ENCODE results near the gene AZU1. TPM values are rescaled to one million over a fixed set of nuclear protein-coding genes. Genes with fewer than 3 reads are reported as not detected.
"Not testable (repeated sequence)": the region's sequence is repeated elsewhere in the genome, so short reads cannot be mapped to it uniquely, and the experiment has no call there.

Gene AZU1
- total RNA-seq, 2 experiments from 2014 or later, result not detected

DNA sequence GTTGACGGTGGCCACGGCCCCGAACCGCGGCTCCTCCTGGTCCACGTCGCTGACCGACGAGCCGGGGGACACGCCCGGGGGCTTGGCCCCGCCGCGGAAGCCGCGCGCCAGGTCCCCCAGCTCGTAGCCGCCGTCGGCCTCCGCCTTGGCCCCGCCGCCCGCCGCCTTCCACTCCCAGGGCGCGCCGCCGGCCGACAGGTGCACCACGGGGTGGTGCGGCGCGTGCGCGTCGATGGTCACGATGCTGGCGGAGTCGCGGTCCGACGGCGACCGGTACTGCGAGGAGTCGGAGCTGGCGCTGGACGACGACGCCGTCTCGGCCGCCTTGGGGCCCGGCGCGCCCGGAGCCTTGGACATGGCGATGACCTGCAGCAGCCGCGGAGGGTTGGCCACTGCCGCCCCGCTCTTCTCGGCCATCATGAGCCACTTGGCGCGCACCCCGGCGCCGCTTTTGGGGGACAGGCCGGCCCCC is 14.9 kb upstream of the AZU1 start:
- no peak overlapping the region for H3K4me3 Mint-ChIP-seq
- ATAC-seq, result no peak
- POLR2A ChIA-PET, result no interaction called here
- no peak overlapping the region for H3K27ac Mint-ChIP-seq
- no peak for DNase-seq
- H3K27me3 Mint-ChIP-seq, result no peaks in the 10 kb centered on the region
- H3K4me1 Mint-ChIP-seq, result no peaks in the 10 kb centered on the region
- H3K9me3 Mint-ChIP-seq (ENCODE audit: low read depth), result no peaks in the 10 kb centered on the region
- intact Hi-C loops (cut with DNase I, micrococcal nuclease), result no loop called here
- peaks cover 45% of the 10 kb centered on the region for H3K36me3 Mint-ChIP-seq (ENCODE audit: low read depth)
- CTCF ChIA-PET, result no interaction called here

DNA sequence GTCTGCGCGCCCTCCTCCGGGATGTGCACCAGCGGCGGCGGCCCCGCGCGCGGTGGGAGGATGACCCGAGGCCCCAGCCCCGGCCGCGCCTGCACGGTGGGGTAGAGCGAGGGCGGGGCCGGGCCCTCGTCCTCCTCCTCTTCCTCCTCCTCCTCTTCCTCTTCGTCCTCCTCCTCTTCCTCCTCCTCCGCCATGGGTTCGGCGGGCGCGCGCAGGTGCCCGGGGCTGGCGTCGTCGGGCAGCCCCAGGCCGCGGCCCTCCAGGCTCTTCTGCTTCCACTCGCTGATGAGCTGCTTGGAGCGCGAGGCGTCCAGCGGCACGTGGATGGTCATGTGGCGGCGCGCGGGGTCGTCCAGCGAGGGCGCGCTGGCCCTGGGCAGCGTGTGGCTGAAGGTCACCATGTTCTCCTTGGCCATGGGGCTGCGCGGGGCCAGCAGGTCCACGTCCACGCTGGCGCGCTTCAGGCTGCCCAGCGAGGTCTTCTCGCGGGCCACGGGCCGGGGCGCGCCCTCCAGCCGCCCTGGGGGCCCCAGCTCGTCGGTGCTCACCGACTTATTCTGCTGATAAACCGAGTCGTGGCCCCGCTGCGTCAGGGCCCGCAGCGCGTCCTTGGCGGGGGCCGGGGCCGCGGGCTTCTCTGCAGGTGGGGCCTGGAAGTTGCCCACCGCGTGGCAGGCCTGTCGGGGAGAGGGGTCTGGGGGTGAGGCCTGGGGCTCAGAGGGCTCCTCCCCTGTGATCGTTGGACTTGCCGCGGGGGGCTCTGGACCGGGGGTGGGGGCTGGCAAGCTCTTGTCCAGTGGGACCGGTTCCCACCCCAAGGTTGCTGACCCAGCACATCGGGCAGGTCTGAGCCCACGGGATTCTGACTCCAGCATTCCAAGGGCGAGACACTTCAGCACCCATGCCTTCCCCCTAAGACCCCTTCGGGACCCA is 14.2 kb upstream of the AZU1 start:
- DNase-seq, result no peak
- H3K9me3 Mint-ChIP-seq (ENCODE audit: low read depth), result no peaks in the 10 kb centered on the region
- POLR2A ChIA-PET, result interaction anchor here (0.7 to 0.8 kb wide), 2 partner anchors 11 to 12 kb away, joined by 3 read pairs; no protein-coding TSS in a partner anchor
- CTCF ChIA-PET, result no interaction called here
- no peaks in the 10 kb centered on the region for H3K27me3 Mint-ChIP-seq
- no peak overlapping the region for H3K27ac Mint-ChIP-seq
- no peaks in the 10 kb centered on the region for H3K4me1 Mint-ChIP-seq
- intact Hi-C loops (cut with DNase I, micrococcal nuclease), result loop anchor here in 1 of 2 experiments (2.0 kb wide), 1 partner anchor 13 kb away; no protein-coding TSS in a partner anchor
- H3K4me3 Mint-ChIP-seq, result no peak overlapping the region
- peak; percentile 12 for ATAC-seq
- H3K36me3 Mint-ChIP-seq (ENCODE audit: low read depth), result peaks cover 41% of the 10 kb centered on the region

DNA sequence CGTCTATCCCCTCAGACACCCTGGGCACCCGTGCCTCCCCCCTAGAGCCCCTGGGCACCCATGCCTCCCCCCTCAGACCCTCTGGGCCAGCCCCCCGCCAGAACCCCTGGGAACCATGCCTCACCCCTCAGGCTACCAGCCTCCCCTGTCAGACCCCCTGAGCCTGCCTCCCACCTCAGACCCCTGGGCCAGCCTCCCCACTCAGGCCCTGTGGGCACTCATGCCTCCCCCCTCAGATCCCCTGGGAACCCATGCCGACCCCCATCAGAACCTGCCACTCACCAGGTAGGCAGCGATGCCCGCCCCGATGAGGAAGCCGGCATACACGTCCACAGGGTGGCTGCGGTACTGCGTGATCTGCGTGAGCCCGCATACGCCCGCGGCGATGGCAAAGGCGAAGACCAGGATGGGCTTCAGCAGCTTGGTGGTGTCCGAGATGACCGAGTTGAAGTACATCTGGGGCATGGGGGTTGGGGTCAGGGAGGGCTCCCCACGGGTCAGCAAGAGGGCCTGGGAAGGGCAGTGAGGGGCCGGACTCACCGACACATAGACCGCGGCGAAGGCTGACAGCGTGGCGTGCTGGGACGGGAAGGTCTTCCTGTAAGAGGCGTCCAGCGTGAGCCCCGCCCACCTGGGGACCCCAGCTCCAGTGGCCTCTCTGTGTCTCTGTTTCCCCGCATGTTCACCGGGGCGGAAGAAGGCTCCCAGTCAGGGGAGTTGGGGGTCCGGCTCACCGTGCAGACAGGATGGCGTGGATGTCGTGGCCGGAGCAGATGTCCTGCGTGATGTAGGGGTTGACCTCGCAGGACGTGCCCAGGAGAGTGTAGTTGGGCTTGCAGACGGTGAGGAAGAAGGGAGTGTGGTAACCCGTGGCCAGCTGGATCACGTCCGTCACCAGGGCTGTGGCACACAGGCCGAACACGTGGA is 13.2 kb upstream of the AZU1 start:
- ATAC-seq (peak; percentile 16), DNase-seq (no peak)
- POLR2A ChIA-PET, result interaction anchor here (0.7 to 1.3 kb wide), 2 partner anchors 11 to 12 kb away, joined by 3 to 4 read pairs; no protein-coding TSS in a partner anchor
- no peaks in the 10 kb centered on the region for H3K4me1 Mint-ChIP-seq
- CTCF ChIA-PET, result no interaction called here
- H3K9me3 Mint-ChIP-seq (ENCODE audit: low read depth), result no peaks in the 10 kb centered on the region
- no peak overlapping the region for H3K27ac Mint-ChIP-seq
- no peaks in the 10 kb centered on the region for H3K27me3 Mint-ChIP-seq
- peaks cover 39% of the 10 kb centered on the region for H3K36me3 Mint-ChIP-seq (ENCODE audit: low read depth)
- H3K4me3 Mint-ChIP-seq, result no peak overlapping the region
- intact Hi-C loops (cut with DNase I, micrococcal nuclease), result loop anchor here in 1 of 2 experiments (2.0 kb wide), 1 partner anchor 14 kb away; no protein-coding TSS in a partner anchor

DNA sequence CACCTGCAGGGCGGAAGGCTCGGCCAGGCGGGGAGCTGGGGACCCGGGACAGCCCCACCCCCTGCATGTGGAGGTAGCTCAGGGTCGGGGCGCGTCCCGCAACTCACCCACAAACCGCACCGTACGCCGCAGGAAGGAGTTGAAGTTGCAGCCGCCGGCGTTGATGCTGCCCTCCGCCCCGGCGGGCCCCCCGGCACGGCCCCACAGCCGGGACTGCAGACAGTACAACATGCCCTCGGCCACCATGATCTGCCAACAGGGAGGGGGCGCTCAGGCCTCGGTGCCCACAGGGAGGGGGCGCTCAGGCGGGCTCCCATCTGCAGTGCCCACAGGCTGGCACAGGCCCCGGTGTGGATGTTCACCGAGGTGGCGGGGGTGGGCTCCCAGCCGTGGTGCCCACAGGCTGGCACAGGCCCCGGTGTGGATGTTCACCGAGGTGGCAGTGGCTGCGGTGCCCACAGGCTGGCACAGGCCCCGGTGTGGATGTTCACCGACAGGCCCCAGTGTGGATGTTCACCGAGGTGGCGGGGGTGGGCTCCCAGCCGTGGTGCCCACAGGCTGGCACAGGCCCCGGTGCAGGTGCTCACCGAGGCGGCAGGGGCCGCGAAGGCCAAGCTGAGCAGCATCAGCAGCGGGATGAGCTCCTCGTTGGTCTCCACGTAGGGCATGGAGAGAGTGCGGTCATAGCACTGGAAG is 12.4 kb upstream of the AZU1 start:
- H3K4me3 Mint-ChIP-seq, result no peak overlapping the region
- CTCF ChIA-PET, result no interaction called here

DNA sequence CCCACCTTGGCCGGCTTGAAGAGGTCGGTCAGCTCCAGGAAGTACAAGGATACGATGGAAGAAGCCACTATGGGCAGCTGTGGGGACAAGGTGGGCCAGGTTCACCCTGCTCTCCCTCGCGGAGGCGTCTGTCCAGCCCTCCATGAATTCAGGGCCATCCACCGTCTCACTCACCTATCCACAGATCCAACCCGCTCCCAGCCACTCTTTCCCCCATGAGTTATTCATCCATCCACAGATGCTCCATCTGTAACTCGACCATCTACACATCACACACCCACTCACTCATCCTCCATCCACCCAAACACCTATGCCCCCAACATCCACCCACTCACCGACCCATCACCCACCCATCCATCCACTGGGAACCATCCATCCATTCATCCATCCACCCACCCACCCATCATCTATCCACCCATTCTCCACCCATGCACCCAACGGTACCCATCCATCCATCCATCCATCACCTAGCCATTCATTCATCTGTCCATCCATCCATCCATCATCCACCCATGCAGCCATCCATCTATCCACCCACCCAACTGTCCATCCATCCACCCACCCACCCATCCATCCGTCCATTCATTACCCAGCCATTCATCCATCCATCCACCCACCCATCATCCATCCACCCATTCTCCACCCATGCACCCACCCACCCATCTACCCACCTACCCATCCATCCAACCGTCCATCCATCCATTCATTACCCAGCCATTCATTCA is 11.7 kb upstream of the AZU1 start:
- H3K9me3 Mint-ChIP-seq (ENCODE audit: low read depth), result no peaks in the 10 kb centered on the region
- ChIA-PET POLR2A (no interaction called here), CTCF (no interaction called here)
- peaks cover 28% of the 10 kb centered on the region for H3K36me3 Mint-ChIP-seq (ENCODE audit: low read depth)
- H3K4me3 Mint-ChIP-seq, result no peak overlapping the region
- H3K27me3 Mint-ChIP-seq, result no peaks in the 10 kb centered on the region
- H3K4me1 Mint-ChIP-seq, result no peaks in the 10 kb centered on the region
- intact Hi-C loops (cut with DNase I, micrococcal nuclease), result loop anchor here in 1 of 2 experiments (2.0 kb wide), 1 partner anchor 15 kb away; no protein-coding TSS in a partner anchor
- ATAC-seq (no peak), DNase-seq (no peak)
- no peak overlapping the region for H3K27ac Mint-ChIP-seq

More for the DNA sequence above, 12.4 kb upstream of the AZU1 start:
- POLR2A ChIA-PET, result interaction anchor here (1.3 kb wide), 1 partner anchor 12 kb away, joined by 4 read pairs; no protein-coding TSS in a partner anchor
- Mint-ChIP-seq H3K27ac (no peak overlapping the region), H3K27me3 (no peaks in the 10 kb centered on the region), H3K36me3 (ENCODE audit: low read depth) (peaks cover 31% of the 10 kb centered on the region), H3K9me3 (ENCODE audit: low read depth) (no peaks in the 10 kb centered on the region), H3K4me1 (no peaks in the 10 kb centered on the region)
- intact Hi-C loops (cut with DNase I, micrococcal nuclease), result loop anchor here in 1 of 2 experiments (2.0 kb wide), 1 partner anchor 14 kb away; no protein-coding TSS in a partner anchor
- DNase-seq (no peak), ATAC-seq (no peak)

DNA sequence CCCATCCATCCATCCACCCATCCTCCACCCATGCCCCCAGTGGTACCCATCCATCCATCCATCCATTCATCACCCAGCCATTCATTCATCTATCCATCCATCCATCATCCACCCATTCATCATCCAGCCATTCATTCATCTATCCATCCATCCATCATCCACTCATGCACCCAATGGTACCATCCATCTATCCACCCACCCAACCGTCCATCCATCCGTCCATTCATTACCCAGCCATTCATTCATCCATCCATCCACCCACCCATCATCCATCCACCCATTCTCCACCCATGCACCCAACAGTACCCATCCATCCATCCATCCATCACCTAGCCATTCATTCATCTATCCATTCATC is 11.2 kb upstream of the AZU1 start:
- no peak overlapping the region for H3K27ac Mint-ChIP-seq
- CTCF ChIA-PET, result no interaction called here

DNA sequence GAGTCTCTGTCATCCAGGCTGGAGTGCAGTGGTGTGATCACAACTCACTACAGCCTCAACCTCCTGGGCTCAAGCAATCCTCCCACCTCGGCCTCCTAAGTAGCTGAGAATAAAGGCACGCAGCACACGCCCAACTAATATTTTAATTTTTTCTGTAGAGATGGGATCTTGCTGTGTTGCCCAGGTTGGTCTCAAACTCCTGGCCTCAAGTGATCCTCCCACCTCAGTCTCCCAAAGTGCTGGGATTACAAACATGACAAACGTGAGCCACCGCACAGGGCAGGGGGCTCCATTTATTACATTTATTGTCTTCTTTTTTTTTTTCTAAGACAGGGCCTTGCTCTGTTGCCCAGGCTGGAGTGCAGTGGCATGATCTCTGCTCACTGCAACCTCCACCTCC is 7.4 kb upstream of the AZU1 start:
- CTCF ChIA-PET; H3K4me3 Mint-ChIP-seq; POLR2A ChIA-PET; ATAC-seq; intact Hi-C loops (cut with DNase I, micrococcal nuclease); DNase-seq; H3K27ac Mint-ChIP-seq; H3K36me3 Mint-ChIP-seq (ENCODE audit: low read depth); H3K9me3 Mint-ChIP-seq (ENCODE audit: low read depth); H3K4me1 Mint-ChIP-seq: not testable (repeated sequence)
- H3K27me3 Mint-ChIP-seq, result peaks cover 13% of the 10 kb centered on the region

More for the DNA sequence above, 11.2 kb upstream of the AZU1 start:
- H3K9me3 Mint-ChIP-seq (ENCODE audit: low read depth), result no peaks in the 10 kb centered on the region
- intact Hi-C loops (cut with DNase I, micrococcal nuclease), result no loop called here
- no peak overlapping the region for H3K4me3 Mint-ChIP-seq
- POLR2A ChIA-PET, result no interaction called here
- H3K4me1 Mint-ChIP-seq, result no peaks in the 10 kb centered on the region
- DNase-seq, result no peak
- no peaks in the 10 kb centered on the region for H3K27me3 Mint-ChIP-seq
- peaks cover 26% of the 10 kb centered on the region for H3K36me3 Mint-ChIP-seq (ENCODE audit: low read depth)
- ATAC-seq, result no peak

DNA sequence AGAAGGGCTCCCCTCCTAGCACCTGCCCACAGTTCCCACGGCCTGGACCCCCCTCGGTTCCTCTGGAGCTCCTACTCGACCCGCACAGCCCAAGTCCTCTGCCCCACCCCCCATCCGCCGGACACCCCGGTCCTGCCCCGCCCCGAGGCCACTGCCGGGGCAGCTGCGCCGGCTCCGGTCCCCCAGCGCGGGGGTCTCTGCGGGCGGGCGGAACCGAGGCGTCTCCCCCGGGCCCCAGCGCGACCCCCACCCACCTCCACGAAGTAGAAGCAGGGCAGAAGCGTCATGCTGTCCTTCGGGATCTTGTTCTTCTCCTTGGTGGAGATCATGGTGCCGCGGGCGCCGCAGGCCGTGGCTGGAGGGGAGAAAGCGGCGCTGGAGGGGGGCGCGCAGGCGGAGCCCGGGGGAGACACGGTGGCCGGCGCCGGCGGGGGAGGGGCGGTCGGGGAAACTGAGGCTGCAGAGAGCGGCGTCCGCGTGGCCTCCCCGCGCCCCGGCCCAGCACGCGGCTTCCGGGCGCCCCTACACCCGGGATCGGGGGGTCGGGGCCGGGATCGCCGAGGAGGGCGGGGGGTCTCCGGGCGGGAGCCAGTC is 6.3 kb upstream of the AZU1 start:
- no peak for DNase-seq
- Mint-ChIP-seq H3K36me3 (ENCODE audit: low read depth) (peaks cover 4% of the 10 kb centered on the region), H3K27me3 (peaks cover 13% of the 10 kb centered on the region), H3K4me1 (no peaks in the 10 kb centered on the region), H3K4me3 (no peak overlapping the region), H3K9me3 (ENCODE audit: low read depth) (no peaks in the 10 kb centered on the region), H3K27ac (no peak overlapping the region)
- intact Hi-C loops (cut with DNase I, micrococcal nuclease), result no loop called here
- ChIA-PET POLR2A (no interaction called here), CTCF (no interaction called here)
- no peak for ATAC-seq

DNA sequence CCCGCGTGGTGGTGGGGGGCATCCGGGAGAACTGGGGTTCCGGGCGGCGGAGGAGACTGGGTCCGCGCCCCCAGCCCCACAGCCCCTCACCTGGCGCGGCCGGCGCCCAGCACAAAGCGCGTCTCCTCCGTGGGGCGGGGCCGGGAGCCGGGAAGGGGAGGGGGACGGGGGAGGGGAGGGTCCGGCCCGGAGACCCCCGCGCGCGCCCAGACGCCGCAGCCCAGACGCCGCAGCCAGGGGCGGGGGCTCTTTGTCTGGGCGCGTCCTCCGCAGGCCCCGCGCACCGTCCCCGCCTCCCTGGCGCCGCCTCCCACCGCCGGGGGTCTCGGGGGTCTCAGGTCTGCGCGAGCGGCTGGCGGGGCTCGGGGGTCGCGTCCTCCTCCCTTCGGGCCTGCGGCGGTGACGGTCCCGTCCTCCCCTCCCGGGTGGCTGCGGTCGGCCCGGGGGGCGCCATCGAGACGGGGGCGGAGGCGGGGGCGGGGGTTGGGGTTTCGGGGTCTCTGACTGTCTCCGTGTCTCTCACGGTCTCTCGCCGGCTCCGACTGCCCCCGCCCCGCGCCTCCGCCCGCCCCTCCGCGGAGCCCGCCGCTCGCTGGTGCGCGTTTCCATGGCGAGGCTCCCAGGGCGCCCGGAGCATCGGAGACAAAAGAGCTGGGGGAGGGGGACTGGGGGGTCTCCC is 5.7 kb upstream of the AZU1 start, which contains the start of gene PLPPR3:
TSS of gene PLPPR3 (minus strand) at position 131 of the 679 bp plus-strand sequence. CDS start 396 bp downstream, outside the sequence.
- ChIA-PET CTCF (no interaction called here), POLR2A (interaction anchor here (1.0 kb wide), 1 partner anchor 155 kb away, joined by 3 read pairs; no protein-coding TSS in a partner anchor)
- intact Hi-C loops (cut with DNase I, micrococcal nuclease), result no loop called here
- Mint-ChIP-seq H3K27ac (no peak within 1 kb of the TSS), H3K27me3 (peaks cover 13% of the 10 kb centered on the region), H3K4me1 (no peaks in the 10 kb centered on the region), H3K4me3 (no peak within 1 kb of the TSS), H3K36me3 (ENCODE audit: low read depth) (no peaks in the 10 kb centered on the region), H3K9me3 (ENCODE audit: low read depth) (no peaks in the 10 kb centered on the region)
- DNase-seq (no peak), ATAC-seq (no peak)

All from activated CD4-positive, alpha-beta T cell treated with anti-CD3 and anti-CD28 coated beads for 36 hours (primary cell).